WTC11 (cell line): ENCODE results near the gene ITFG1. TPM values are rescaled to one million over a fixed set of nuclear protein-coding genes. Genes with fewer than 3 reads are reported as not detected.

ENCODE experiments used
- ATAC-seq: fragments of 200-7000 bp; cut with Tn5 transposase; 2 replicates; pipeline ENCODE4 v1.10.0; 2021; ENCODE audit warnings: mild to moderate bottlenecking, moderate library complexity
- CTCF ChIA-PET: fragments of 300-600 bp; sonication (Branson Sonifier 250); formaldehyde crosslinking; loops from one replicate; lab custom pipeline; 2021; ENCODE audit warnings: antibody characterized with exemption; lab: Charles Lee
- POLR2A ChIA-PET: fragments of 350-600 bp; sonication (Branson Sonifier 250); formaldehyde crosslinking; loops from one replicate; lab custom pipeline; 2021; ENCODE audit warnings: antibody characterized with exemption; lab: Charles Lee
- DNase-seq: peaks from one replicate; pipeline ENCODE4 v3.0.0; 2021; ENCODE audit warnings: low spot score
- H3K27ac Mint-ChIP-seq: 2 replicates; pipeline ENCODE4 v1.8.0; 2021; ENCODE audit warnings: mixed read lengths
- H3K27me3 Mint-ChIP-seq: 2 replicates; pipeline ENCODE4 v1.8.0; 2021; ENCODE audit warnings: low read depth, mild to moderate bottlenecking, moderate library complexity, mixed read lengths
- H3K36me3 Mint-ChIP-seq: 2 replicates; pipeline ENCODE4 v1.8.0; 2021; ENCODE audit warnings: mixed read lengths
- H3K4me1 Mint-ChIP-seq: 2 replicates; pipeline ENCODE4 v1.8.0; 2022; ENCODE audit warnings: mixed read lengths
- H3K4me3 Mint-ChIP-seq: 2 replicates; pipeline ENCODE4 v1.8.0; 2021; ENCODE audit warnings: mild to moderate bottlenecking, moderate library complexity, mixed read lengths
- H3K9me3 Mint-ChIP-seq: 2 replicates; pipeline ENCODE4 v1.8.0; 2021; ENCODE audit warnings: mixed read lengths
- ATF1 ChIP-seq: sonication (generic); formaldehyde crosslinking; IDR thresholded peaks from 2 replicates; pipeline ENCODE4 v1.8.1; 2023; ENCODE audit warnings: mild to moderate bottlenecking, moderate library complexity, missing genetic modification reagents
- ATF6 ChIP-seq: sonication (generic); formaldehyde crosslinking; IDR thresholded peaks from 2 replicates; pipeline ENCODE4 v1.8.1; 2023; ENCODE audit warnings: mild to moderate bottlenecking, missing genetic modification reagents
- CBFB ChIP-seq: sonication (generic); formaldehyde crosslinking; IDR thresholded peaks from 2 replicates; pipeline ENCODE4 v1.8.1; 2022; ENCODE audit warnings: mild to moderate bottlenecking, low read depth, missing genetic modification reagents
- E2F4 ChIP-seq: sonication (generic); formaldehyde crosslinking; IDR thresholded peaks from 2 replicates; pipeline ENCODE4 v1.8.1; 2022; ENCODE audit warnings: low read depth, mild to moderate bottlenecking, moderate library complexity, missing genetic modification reagents, borderline replicate concordance
- ETV6 ChIP-seq: sonication (generic); formaldehyde crosslinking; IDR thresholded peaks from 2 replicates; pipeline ENCODE4 v1.8.1; 2022; ENCODE audit warnings: mild to moderate bottlenecking, missing genetic modification reagents
- GTF2I ChIP-seq: fragments of 250-450 bp; sonication (Bioruptor Pico); conservative IDR thresholded peaks from 2 replicates; pipeline ENCODE4 v1.4.0; 2021; ENCODE audit warnings: mild to moderate bottlenecking
- HMGXB4 ChIP-seq: sonication (generic); formaldehyde crosslinking; IDR thresholded peaks from 2 replicates; pipeline ENCODE4 v1.8.1; 2023; ENCODE audit warnings: mild to moderate bottlenecking, moderate library complexity, missing genetic modification reagents
- IRF1 ChIP-seq: sonication (generic); formaldehyde crosslinking; IDR thresholded peaks from 2 replicates; pipeline ENCODE4 v1.8.0; 2023; ENCODE audit warnings: missing genetic modification reagents
- KAT7 ChIP-seq: sonication (generic); formaldehyde crosslinking; IDR thresholded peaks from 2 replicates; pipeline ENCODE4 v1.8.1; 2023; ENCODE audit warnings: missing genetic modification reagents, mild to moderate bottlenecking, borderline replicate concordance
- MAX ChIP-seq: sonication (generic); formaldehyde crosslinking; IDR thresholded peaks from 2 replicates; pipeline ENCODE4 v1.8.0; 2022; ENCODE audit warnings: mild to moderate bottlenecking, missing genetic modification reagents
- MLX ChIP-seq: sonication (generic); formaldehyde crosslinking; IDR thresholded peaks from 2 replicates; pipeline ENCODE4 v1.8.1; 2023; ENCODE audit warnings: mild to moderate bottlenecking, missing genetic modification reagents, moderate library complexity
- NFATC4 ChIP-seq: fragments of 250-450 bp; sonication (Bioruptor Pico); IDR thresholded peaks from 2 replicates; pipeline ENCODE4 v1.9.0; 2021; ENCODE audit warnings: mild to moderate bottlenecking
- OVOL2 ChIP-seq: fragments of 250-450 bp; sonication (Bioruptor Pico); IDR thresholded peaks from 2 replicates; pipeline ENCODE4 v1.9.0; 2021; ENCODE audit warnings: mild to moderate bottlenecking, borderline replicate concordance
- SP1 ChIP-seq: sonication (generic); formaldehyde crosslinking; conservative IDR thresholded peaks from 2 replicates; pipeline ENCODE4 v1.8.1; 2022; ENCODE audit warnings: missing genetic modification reagents
- STAT6 ChIP-seq: sonication (generic); formaldehyde crosslinking; conservative IDR thresholded peaks from 2 replicates; pipeline ENCODE4 v1.8.1; 2023; ENCODE audit warnings: mild to moderate bottlenecking, low read depth, missing genetic modification reagents, moderate library complexity
- ZNF263 ChIP-seq: sonication (generic); formaldehyde crosslinking; IDR thresholded peaks from 2 replicates; pipeline ENCODE4 v1.8.1; 2022; ENCODE audit warnings: low read depth, mild to moderate bottlenecking, moderate library complexity, missing genetic modification reagents
- ZNF416 ChIP-seq: fragments of 250-450 bp; sonication (Bioruptor Pico); IDR thresholded peaks from 2 replicates; pipeline ENCODE4 v1.9.0; 2021; ENCODE audit warnings: mild to moderate bottlenecking, inconsistent platforms
- ZNF423 ChIP-seq: fragments of 250-450 bp; sonication (Bioruptor Pico); IDR thresholded peaks from 2 replicates; pipeline ENCODE4 v2.1.2; 2022; ENCODE audit warnings: mild to moderate bottlenecking, moderate library complexity
- ZSCAN18 ChIP-seq: fragments of 250-450 bp; sonication (Bioruptor Pico); IDR thresholded peaks from 2 replicates; pipeline ENCODE4 v2.1.2; 2022; ENCODE audit warnings: mild to moderate bottlenecking, moderate library complexity
- total RNA-seq: library from RNA; stranded (reverse); gene quantifications from 3 replicates; pipeline ENCODE4 v1.2.3, GENCODE V29; 2021

The ITFG1 gene
- total RNA-seq, 1 experiment from 2014 or later, result 21.1 TPM

GRCh38 chr16:47134550-47134949, 326.3 kb downstream of the ITFG1 start:
- peaks cover 3% of the 10 kb centered on the region; the same call in 1 of the 2 replicates for H3K36me3 Mint-ChIP-seq
- peaks cover 18% of the 10 kb centered on the region for H3K4me1 Mint-ChIP-seq
- CTCF ChIA-PET, result interaction anchor here (1.0 kb wide), 1 partner anchor 24 kb away, joined by 3 read pairs; no protein-coding TSS in a partner anchor
- TF ChIP-seq CBFB, result no peak
- no peak for TF ChIP-seq MLX (CRISPR knock-in tag)
- TF ChIP-seq STAT6 (CRISPR knock-in tag), result no peak
- no peak for TF ChIP-seq NFATC4 (CRISPR knock-in tag)
- no peak for TF ChIP-seq ZNF423 (CRISPR knock-in tag)
- TF ChIP-seq OVOL2 (CRISPR knock-in tag), result no peak
- TF ChIP-seq, all 79 proteins: peak for 0
- Mint-ChIP-seq H3K27me3 (no peaks in the 10 kb centered on the region), H3K27ac (no peak overlapping the region), H3K4me3 (no peak overlapping the region), H3K9me3 (peaks cover 4% of the 10 kb centered on the region; the same call in 1 of the 2 replicates)
- POLR2A ChIA-PET, result no interaction called here
- ATAC-seq (no peak), DNase-seq (no peak)

- Mint-ChIP-seq H3K4me1 (peaks cover 14% of the 10 kb centered on the region), H3K36me3 (peaks cover 3% of the 10 kb centered on the region; the same call in 1 of the 2 replicates), H3K4me3 (no peak overlapping the region), H3K27ac (no peak overlapping the region), H3K27me3 (no peaks in the 10 kb centered on the region), H3K9me3 (peaks cover 4% of the 10 kb centered on the region; the same call in 1 of the 2 replicates)
- TF ChIP-seq MAX, result no peak
- no peak for TF ChIP-seq E2F4
- no peak for TF ChIP-seq SP1 (CRISPR knock-in tag)
- TF ChIP-seq ATF1 (CRISPR knock-in tag), result no peak
- TF ChIP-seq KAT7, result no peak
- no peak for TF ChIP-seq IRF1 (CRISPR knock-in tag)
- no peak for TF ChIP-seq ZNF416 (CRISPR knock-in tag)
- no peak for TF ChIP-seq OVOL2 (CRISPR knock-in tag)
- no peak for TF ChIP-seq ZNF263 (CRISPR knock-in tag)
- TF ChIP-seq ATF6 (CRISPR knock-in tag), result no peak
- TF ChIP-seq HMGXB4 (CRISPR knock-in tag), result no peak
- TF ChIP-seq NFATC4 (CRISPR knock-in tag), result no peak
- TF ChIP-seq ETV6, result no peak
- TF ChIP-seq GTF2I (CRISPR knock-in tag), result no peak
- no peak for TF ChIP-seq ZSCAN18 (CRISPR knock-in tag)
- ATAC-seq (no peak), DNase-seq (no peak)
- CTCF ChIA-PET, result interaction anchor here (1.2 to 5.1 kb wide), 2 partner anchors 10 to 90 kb away, joined by 3 to 24 read pairs; no protein-coding TSS in a partner anchor
- POLR2A ChIA-PET, result no interaction called here
Measured at GRCh38 chr16:47132308-47132707, 328.6 kb downstream of the ITFG1 start.
